KMS-11 (cell line): Measurements from ENCODE around the gene TRABD2B.

ENCODE experiments used
- H2AFZ ChIP-seq: fragments of 200-600 bp; sonication (generic); 2 replicates; pipeline ENCODE4 v1.6.1; 2016; ENCODE audit warnings: antibody characterized with exemption, mixed run types, low read depth
- H3K27ac ChIP-seq: fragments of 200-600 bp; sonication (generic); 2 replicates; pipeline ENCODE4 v1.6.1; 2016; ENCODE audit warnings: mild to moderate bottlenecking, mixed run types
- H3K27me3 ChIP-seq: fragments of 200-600 bp; sonication (generic); 2 replicates; pipeline ENCODE4 v1.6.1; 2017; ENCODE audit warnings: mild to moderate bottlenecking, low read depth, mixed run types, moderate library complexity; ENCODE audit not compliant: insufficient read depth
- H3K36me3 ChIP-seq: fragments of 200-600 bp; sonication (generic); 2 replicates; pipeline ENCODE4 v1.6.1; 2017; ENCODE audit warnings: mild to moderate bottlenecking, mixed run types; ENCODE audit not compliant: insufficient read depth
- H3K4me1 ChIP-seq: fragments of 200-600 bp; sonication (generic); 2 replicates; pipeline ENCODE4 v1.6.1; 2016; ENCODE audit warnings: mild to moderate bottlenecking, low read depth, mixed run types; ENCODE audit not compliant: poor library complexity, severe bottlenecking
- H3K4me2 ChIP-seq: fragments of 200-600 bp; sonication (generic); 2 replicates; pipeline ENCODE4 v1.7.0; 2016; ENCODE audit warnings: mild to moderate bottlenecking, mixed run types
- H3K4me3 ChIP-seq: fragments of 200-600 bp; sonication (generic); IDR thresholded peaks from 2 replicates; pipeline ENCODE4 v1.6.1; 2017; ENCODE audit warnings: low read depth, low read length, mixed read lengths; ENCODE audit not compliant: insufficient read depth
- H3K79me2 ChIP-seq: fragments of 200-600 bp; sonication (generic); 2 replicates; pipeline ENCODE4 v1.6.1; 2016; ENCODE audit warnings: low read depth, mixed run types; ENCODE audit not compliant: insufficient read depth
- H3K9ac ChIP-seq: fragments of 200-600 bp; sonication (generic); 2 replicates; pipeline ENCODE4 v1.6.1; 2016; ENCODE audit warnings: mild to moderate bottlenecking, mixed run types
- H4K20me1 ChIP-seq: fragments of 200-600 bp; sonication (generic); 2 replicates; pipeline ENCODE4 v1.6.1; 2016; ENCODE audit warnings: mild to moderate bottlenecking, mixed run types; ENCODE audit not compliant: insufficient read depth
- CTCF ChIP-seq: fragments of 200-600 bp; sonication (generic); conservative IDR thresholded peaks from 2 replicates; pipeline ENCODE4 v1.6.1; 2017; ENCODE audit warnings: low read depth, mild to moderate bottlenecking, antibody characterized with exemption, low read length, moderate library complexity, mixed read lengths

TRABD2B gene

GRCh38 chr1:47868348-47868676 lies 128.9 kb downstream of the TRABD2B start:
- no peaks in the 10 kb centered on the region for H3K27me3 ChIP-seq
- no peak overlapping the region for H2AFZ ChIP-seq
- TF ChIP-seq CTCF, result no peak
- H3K27ac ChIP-seq, result no peak overlapping the region
- no peaks in the 10 kb centered on the region for H3K36me3 ChIP-seq
- no peaks in the 10 kb centered on the region for H3K79me2 ChIP-seq
- H3K9ac ChIP-seq, result no peak overlapping the region
- no peak overlapping the region for H3K4me2 ChIP-seq
- no peaks in the 10 kb centered on the region for H4K20me1 ChIP-seq
- H3K4me1 ChIP-seq, result no peaks in the 10 kb centered on the region
- H3K4me3 ChIP-seq, result no peak overlapping the region

- Histone ChIP-seq H3K36me3 (no peaks in the 10 kb centered on the region), H3K27me3 (no peaks in the 10 kb centered on the region), H2AFZ (no peak overlapping the region), H3K4me1 (no peaks in the 10 kb centered on the region), H3K27ac (no peak overlapping the region), H3K4me3 (no peak overlapping the region), H3K79me2 (no peaks in the 10 kb centered on the region), H3K4me2 (no peak overlapping the region), H4K20me1 (no peaks in the 10 kb centered on the region), H3K9ac (no peak overlapping the region)
- TF ChIP-seq CTCF, result no peak
These were observed 129.5 kb downstream of the TRABD2B start for GRCh38 chr1:47867438-47868347.

DNA sequence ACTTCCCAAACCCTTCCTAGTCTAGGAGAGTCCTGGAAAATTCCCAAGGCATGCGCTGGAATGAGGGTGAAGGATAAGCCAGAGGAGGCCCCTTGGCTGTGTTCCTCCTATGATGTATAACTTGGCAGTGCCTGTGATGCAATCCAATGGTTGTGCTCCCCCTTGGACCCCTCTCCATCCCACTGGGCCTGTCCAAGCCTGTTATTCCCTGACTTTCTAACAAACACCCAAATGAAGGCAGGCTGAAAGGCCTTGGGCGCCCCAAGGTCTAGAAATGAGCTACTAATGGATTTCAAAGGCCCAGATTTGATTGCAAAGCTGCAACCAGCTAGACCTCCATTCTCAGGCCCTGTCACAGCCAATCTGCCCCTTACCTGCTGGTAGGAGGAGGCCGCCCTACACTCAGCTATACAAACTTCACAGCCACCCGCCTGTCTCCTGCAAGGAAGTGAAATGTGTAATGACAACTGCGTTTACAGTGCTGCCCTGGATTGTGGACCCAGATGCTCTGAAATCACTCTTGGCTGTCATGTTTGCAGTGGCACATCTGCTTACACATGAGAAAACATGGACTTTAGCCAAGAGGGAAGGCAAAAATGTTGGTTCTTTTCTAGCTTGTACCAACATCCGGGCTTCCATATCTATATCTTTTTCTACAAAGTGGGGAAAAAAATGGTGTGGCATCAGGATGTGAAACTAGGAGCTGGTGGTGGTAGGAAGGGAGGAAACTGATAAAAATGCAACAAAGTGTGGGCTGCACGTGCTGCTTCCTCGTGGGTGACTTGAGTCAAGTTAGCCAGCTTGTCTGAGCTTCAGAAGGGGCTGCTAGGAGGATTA lies 130.4 kb downstream of the TRABD2B start:
- no peak overlapping the region for H3K9ac ChIP-seq
- H3K4me1 ChIP-seq, result no peaks in the 10 kb centered on the region
- H2AFZ ChIP-seq, result no peak overlapping the region
- H3K79me2 ChIP-seq, result no peaks in the 10 kb centered on the region
- TF ChIP-seq CTCF, result no peak
- H3K27me3 ChIP-seq, result no peaks in the 10 kb centered on the region
- H3K27ac ChIP-seq, result no peak overlapping the region
- no peak overlapping the region for H3K4me3 ChIP-seq
- no peaks in the 10 kb centered on the region for H4K20me1 ChIP-seq
- H3K4me2 ChIP-seq, result no peak overlapping the region
- H3K36me3 ChIP-seq, result no peaks in the 10 kb centered on the region

DNA sequence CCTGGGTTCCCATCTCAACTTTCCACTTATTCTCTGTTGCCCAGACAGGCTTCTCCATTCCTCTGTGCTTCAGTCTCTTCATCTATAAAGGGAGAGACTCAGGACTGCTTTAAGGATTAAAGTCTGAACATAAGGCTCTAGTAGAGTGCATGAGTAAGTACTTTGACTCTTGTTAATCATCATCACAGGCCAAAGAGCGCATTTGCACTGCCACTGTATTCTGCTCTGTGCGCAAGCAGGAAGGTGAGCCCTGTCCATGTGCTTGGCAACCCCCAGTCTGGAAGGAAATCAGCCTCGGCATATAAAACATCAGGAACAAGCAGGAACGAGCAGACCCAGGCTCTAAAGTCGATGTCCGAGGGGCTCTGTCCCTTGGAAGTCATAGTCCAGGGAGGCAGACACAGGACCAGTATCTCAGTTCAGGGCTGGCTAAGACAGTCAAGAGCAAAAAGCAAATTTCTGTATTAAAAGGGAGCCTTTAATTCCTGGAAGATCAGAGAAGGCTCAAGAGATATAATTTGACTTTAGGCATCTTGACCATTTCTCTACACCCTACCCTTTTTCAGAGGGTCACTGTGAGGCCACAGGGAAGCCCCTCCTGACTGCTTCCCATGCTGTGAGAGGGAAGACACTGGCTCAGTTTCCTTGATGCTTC lies 131.2 kb downstream of the TRABD2B start:
- H4K20me1 ChIP-seq, result no peaks in the 10 kb centered on the region
- no peak overlapping the region for H3K4me3 ChIP-seq
- H3K79me2 ChIP-seq, result no peaks in the 10 kb centered on the region
- no peak overlapping the region for H3K4me2 ChIP-seq
- H3K9ac ChIP-seq, result no peak overlapping the region
- H3K36me3 ChIP-seq, result no peaks in the 10 kb centered on the region
- no peaks in the 10 kb centered on the region for H3K27me3 ChIP-seq
- no peaks in the 10 kb centered on the region for H3K4me1 ChIP-seq
- H2AFZ ChIP-seq, result no peak overlapping the region
- H3K27ac ChIP-seq, result no peak overlapping the region
- no peak for TF ChIP-seq CTCF
